ENCODE measurements around the gene PCOLCE2. TPM values are rescaled to one million over a fixed set of nuclear protein-coding genes. Genes with fewer than 3 reads are reported as not detected.
A peak's percentile ranks its signal among the peaks of the same experiment; 100 is the strongest.

The PCOLCE2 gene
- total RNA-seq, 3 donors from 2014 or later = 0.21 to 0.57 (median 0.43) TPM

DNA sequence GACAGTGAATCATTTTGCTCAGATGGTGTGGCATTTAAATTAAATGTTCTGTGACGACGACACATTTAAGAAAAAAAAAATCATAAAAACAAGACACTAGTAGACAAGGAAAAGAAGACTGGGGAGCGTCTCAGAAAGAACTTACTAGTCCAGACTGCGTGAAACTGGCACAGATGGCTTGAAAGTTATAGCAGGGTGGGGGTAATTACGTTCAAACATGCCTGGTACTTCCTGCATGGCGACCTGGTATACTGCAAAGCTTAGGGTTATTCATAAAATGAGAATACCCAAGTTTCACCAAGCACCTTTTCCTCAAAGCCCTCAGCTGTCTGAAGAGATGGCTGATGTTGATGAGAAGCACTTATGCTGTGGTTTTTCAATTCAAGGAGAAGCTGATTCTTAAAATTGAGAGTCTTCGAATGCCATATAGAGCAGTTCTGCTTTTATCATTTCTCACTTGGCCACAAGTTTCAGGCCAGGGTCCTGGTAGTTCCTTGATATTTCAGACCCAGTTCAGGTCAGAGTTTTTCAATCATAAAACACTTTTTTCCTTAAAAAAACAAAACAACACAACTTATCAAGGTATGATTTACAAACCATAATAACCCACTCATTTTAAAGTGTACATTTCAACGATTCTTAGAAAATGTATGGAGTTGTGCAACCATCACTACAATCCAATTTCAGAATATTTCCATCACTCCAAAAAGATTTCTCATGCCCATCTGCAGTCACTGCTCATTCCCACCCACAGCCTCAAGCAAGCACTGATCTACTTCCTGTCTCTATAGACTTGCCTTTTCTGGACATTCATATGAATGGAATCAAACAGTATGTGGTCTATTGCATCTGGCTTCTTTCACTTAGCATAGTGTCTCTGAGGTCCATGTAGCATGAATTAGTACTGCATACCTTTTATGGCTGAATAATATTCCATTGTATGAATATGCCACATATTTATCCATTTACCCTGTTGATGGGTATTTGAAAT lies 24.7 kb downstream of the PCOLCE2 start:
- DNase-seq (no peak), ATAC-seq (no peak)
- Mint-ChIP-seq H3K4me1 (ENCODE audit: low read depth) (peaks cover 4% of the 10 kb centered on the region), H3K36me3 (ENCODE audit: insufficient read depth) (no peaks in the 10 kb centered on the region), H3K9me3 (no peaks in the 10 kb centered on the region), H3K4me3 (no peak overlapping the region), H3K27me3 (ENCODE audit: low read depth) (peaks cover 31% of the 10 kb centered on the region)

DNA sequence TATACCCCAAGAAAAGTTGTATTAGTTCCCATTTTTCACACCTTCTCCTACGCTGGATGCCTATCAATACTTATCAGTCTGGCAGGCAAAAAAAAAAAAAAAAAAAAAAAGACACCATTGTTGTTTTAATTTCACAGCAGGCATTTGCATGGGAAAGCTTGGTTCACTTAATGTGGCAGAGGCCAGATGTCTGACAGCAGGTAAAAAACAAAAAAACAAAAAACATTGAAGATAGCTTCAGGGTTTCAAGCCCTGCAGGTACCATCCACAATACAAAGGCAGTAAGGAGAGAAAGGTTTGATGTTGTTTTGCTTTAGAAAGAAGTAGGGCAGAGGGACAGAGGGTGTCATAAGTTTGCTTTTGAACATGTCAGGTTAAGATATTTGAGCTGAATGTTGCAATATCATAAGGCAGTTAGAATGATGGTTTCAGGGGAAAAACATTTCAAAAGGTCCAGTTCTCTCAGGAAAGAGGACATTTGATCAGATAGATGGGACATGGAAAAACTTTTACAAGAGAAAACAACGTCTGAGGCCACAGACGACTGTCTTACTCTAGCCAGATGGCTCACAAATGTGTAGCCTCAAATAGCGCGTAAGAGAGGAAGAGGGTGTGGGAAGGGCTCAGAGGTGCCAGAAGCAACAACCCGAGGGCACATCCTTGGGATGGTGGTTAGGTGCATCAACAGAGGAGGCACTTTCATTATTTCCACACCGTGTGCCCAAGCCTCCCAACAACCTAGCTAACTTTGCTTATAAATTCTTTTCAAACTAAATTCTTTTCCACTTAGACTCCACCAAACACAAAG lies 25.7 kb downstream of the PCOLCE2 start:
- Mint-ChIP-seq H3K4me3 (no peak overlapping the region), H3K36me3 (ENCODE audit: insufficient read depth) (no peaks in the 10 kb centered on the region), H3K4me1 (ENCODE audit: low read depth) (peaks cover 4% of the 10 kb centered on the region), H3K9me3 (no peaks in the 10 kb centered on the region), H3K27me3 (ENCODE audit: low read depth) (peaks cover 33% of the 10 kb centered on the region)
- peak in 1 of 2 donors; percentile 41 for ATAC-seq
- no peak for DNase-seq

DNA sequence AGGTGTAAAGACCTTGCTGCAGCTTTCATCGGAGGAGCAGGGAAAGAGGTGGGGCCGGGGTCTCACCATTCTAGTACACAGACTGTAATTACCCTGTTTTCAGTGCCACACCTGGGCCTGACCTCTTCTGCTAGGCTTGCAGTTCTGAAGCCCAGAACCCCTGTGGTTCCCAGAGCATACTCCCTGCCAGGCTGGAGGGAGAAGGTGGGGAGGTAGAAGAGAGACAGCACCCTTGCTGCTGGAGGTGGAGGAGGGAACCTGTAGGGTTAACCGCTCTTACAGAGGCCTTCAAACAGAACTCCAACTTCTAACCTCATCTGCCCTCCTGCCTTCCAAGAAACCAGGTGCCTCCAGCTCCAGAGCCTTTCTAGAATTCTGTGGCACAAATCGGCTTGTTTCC lies 27.0 kb downstream of the PCOLCE2 start:
- no peak for ATAC-seq
- DNase-seq = no peak
- H3K4me1 Mint-ChIP-seq (ENCODE audit: low read depth) = peaks cover 4% of the 10 kb centered on the region
- no peak overlapping the region for H3K4me3 Mint-ChIP-seq
- peaks cover 31% of the 10 kb centered on the region for H3K27me3 Mint-ChIP-seq (ENCODE audit: low read depth)
- H3K36me3 Mint-ChIP-seq (ENCODE audit: insufficient read depth) = no peaks in the 10 kb centered on the region
- H3K9me3 Mint-ChIP-seq = no peaks in the 10 kb centered on the region

DNA sequence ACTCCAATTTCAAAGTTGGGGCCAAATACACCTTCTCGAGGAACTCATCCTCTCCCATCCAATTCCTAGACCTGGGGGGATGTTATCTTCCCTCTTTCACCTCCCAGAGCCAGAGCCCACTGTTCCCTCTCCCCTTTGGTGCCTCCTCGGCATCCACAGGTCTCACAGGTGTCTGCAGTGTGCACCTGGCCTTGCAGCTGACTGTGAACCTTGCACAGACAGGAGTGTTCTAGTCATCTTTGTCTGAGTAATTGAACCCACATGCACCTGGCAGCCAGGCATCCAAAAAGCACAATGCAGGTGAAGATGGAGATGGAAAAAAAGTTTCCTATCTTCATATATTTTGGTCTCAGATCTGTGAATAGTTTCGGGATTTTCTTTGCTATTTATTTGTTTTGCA lies 30.8 kb downstream of the PCOLCE2 start:
- Mint-ChIP-seq H3K4me1 (ENCODE audit: low read depth) (peaks cover under 1% of the 10 kb centered on the region), H3K27me3 (ENCODE audit: low read depth) (peaks cover 25% of the 10 kb centered on the region), H3K36me3 (ENCODE audit: insufficient read depth) (no peaks in the 10 kb centered on the region), H3K4me3 (no peak overlapping the region), H3K9me3 (no peaks in the 10 kb centered on the region)
- DNase-seq (no peak), ATAC-seq (no peak)

DNA sequence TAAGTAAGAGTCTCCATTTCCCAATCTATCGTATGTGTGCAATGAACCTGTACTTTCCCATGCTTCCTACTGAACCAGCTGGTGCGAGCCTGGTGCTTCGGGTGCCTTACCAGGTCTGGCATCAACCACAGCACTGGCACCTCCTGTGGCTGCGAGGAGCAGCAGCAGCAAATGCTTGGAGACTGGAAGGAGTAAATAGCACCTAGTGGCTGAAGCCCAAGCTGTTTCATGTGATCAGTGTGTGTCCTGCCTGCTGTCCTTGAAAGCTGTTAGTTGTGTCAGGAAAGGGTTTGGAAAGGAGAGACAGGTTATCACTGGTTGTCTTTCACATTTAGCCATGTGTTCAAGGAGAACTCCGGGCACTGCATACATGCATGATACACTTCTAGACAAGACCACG lies 31.8 kb downstream of the PCOLCE2 start:
- peaks cover 20% of the 10 kb centered on the region for H3K27me3 Mint-ChIP-seq (ENCODE audit: low read depth)
- H3K4me3 Mint-ChIP-seq = no peak overlapping the region
- DNase-seq = no peak
- no peaks in the 10 kb centered on the region for H3K4me1 Mint-ChIP-seq (ENCODE audit: low read depth)
- no peaks in the 10 kb centered on the region for H3K9me3 Mint-ChIP-seq
- H3K36me3 Mint-ChIP-seq (ENCODE audit: insufficient read depth) = no peaks in the 10 kb centered on the region
- no peak for ATAC-seq

DNA sequence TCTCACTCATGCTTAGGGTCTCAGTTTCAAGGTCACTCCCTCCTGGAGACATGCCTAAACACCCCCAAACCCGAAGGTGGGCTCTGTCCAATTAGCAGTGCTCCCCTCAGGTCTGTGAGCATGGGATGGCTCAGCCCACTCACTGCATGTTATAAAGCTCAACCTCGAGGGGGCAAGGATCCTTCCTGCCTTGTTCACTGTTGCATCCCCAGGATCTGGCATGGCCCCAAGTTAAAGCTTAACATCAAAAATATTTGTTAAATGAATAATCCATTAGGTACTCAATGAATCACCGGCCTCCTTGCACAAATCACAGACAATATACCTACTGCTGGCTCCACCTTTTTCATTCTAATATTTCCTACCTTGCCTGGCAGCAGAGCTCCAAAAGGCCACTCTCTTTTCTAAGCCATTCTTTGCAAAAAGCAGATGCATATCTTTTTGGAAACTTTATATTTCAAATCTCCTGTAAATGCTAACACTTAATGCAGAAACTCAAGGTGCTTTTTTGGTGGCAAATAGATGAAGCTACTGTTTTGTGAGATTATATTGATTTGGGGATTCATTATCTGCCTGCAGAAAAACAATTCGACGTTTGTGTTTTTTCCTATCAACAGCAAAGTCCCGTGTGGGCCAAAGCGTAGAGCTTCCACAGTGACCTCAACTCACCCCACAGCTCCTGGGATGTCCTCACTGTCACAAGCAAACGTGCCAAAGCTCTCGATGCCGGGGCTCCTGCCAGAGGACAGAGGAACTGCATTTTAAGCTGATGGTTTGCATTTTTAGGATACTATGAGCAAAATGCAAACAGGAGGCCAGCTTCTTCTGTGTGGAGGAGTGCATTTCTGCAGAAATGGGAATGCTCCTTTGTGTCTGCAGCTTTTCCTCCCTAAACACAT lies 35.4 kb downstream of the PCOLCE2 start:
- DNase-seq (no peak), ATAC-seq (no peak)
- Mint-ChIP-seq H3K36me3 (ENCODE audit: insufficient read depth) (no peaks in the 10 kb centered on the region), H3K4me3 (no peak overlapping the region), H3K4me1 (ENCODE audit: low read depth) (no peaks in the 10 kb centered on the region), H3K27me3 (ENCODE audit: low read depth) (peaks cover 3% of the 10 kb centered on the region), H3K9me3 (no peaks in the 10 kb centered on the region)

DNA sequence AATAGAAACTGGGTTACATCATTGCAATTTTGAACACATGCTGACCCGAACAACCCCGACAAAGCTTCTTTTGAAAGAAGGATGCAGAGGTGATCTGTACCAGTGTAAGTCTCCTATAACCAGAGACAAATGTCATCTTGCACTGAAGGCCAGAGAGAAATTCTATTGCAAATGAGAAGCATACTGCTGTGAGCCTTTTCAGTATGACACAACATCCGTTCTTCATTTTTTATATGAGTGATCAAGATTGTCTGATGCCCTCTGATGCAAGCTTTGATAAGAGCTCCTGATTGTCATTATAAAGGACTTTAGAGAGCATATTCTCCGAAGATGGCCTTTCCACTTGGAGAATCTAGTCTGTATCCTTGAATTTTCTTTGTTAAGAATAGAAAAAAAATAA lies 36.9 kb downstream of the PCOLCE2 start:
- Mint-ChIP-seq H3K36me3 (ENCODE audit: insufficient read depth) (no peaks in the 10 kb centered on the region), H3K9me3 (no peaks in the 10 kb centered on the region), H3K4me3 (no peak overlapping the region), H3K27me3 (ENCODE audit: low read depth) (peaks cover 12% of the 10 kb centered on the region), H3K4me1 (ENCODE audit: low read depth) (no peaks in the 10 kb centered on the region)
- no peak for ATAC-seq
- no peak for DNase-seq

DNA sequence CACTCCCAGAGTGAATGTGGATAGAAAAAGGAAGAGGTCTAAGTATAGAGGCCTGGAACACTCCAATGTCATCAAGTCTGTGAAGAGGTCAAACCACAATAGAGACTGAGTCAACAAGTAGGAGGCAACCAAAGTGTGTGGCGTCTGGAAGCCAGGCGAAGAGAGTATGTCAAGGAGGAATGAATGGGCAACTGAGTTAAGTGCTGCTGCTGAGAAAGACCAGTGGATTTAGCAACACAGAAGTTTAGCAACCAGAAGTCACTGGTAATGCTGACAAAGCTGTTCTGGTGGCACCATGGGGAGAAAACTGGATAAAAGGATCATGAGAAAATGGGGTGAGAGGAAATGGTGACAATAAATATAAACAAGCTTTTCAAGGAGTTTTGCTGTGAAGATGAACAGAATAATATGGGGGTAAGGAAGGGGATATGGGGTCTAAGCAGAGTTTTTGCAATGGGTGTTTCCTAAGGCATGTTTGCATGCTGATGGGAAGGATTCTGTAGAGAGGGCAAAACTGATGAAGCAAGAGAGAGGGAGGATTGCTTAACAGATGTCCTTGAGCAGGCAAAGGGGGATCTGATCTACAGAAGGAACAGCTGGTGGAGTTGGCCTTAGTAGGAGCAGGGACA lies 38.4 kb downstream of the PCOLCE2 start:
- DNase-seq (no peak), ATAC-seq (peak; percentile 46 to 78)
- no peaks in the 10 kb centered on the region for H3K9me3 Mint-ChIP-seq
- no peak overlapping the region for H3K4me3 Mint-ChIP-seq
- H3K27me3 Mint-ChIP-seq (ENCODE audit: low read depth) = peaks cover 12% of the 10 kb centered on the region
- no peaks in the 10 kb centered on the region for H3K4me1 Mint-ChIP-seq (ENCODE audit: low read depth)
- no peaks in the 10 kb centered on the region for H3K36me3 Mint-ChIP-seq (ENCODE audit: insufficient read depth)

DNA sequence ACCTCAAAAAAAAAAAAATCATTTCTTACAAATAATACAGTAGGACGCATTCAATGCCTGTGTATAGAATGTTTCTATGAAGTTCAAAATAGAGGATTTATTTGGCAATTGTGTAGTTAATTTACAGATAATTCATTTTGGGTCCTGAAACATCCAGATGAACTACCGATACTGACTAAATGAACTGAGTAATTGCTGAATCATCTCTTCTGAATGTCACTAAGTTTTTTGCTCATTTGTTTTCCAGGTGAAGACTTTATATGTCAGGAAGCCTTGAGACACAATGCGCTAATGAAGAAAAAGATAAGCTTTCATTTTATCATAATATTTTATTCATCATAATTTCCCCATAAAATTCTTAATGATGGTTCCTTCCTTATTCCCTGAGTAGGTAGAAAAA lies 39.7 kb downstream of the PCOLCE2 start:
- no peaks in the 10 kb centered on the region for H3K9me3 Mint-ChIP-seq
- H3K4me3 Mint-ChIP-seq = no peak overlapping the region
- ATAC-seq (no peak), DNase-seq (no peak)
- peaks cover 14% of the 10 kb centered on the region for H3K27me3 Mint-ChIP-seq (ENCODE audit: low read depth)
- H3K4me1 Mint-ChIP-seq (ENCODE audit: low read depth) = no peaks in the 10 kb centered on the region
- H3K36me3 Mint-ChIP-seq (ENCODE audit: insufficient read depth) = no peaks in the 10 kb centered on the region

DNA sequence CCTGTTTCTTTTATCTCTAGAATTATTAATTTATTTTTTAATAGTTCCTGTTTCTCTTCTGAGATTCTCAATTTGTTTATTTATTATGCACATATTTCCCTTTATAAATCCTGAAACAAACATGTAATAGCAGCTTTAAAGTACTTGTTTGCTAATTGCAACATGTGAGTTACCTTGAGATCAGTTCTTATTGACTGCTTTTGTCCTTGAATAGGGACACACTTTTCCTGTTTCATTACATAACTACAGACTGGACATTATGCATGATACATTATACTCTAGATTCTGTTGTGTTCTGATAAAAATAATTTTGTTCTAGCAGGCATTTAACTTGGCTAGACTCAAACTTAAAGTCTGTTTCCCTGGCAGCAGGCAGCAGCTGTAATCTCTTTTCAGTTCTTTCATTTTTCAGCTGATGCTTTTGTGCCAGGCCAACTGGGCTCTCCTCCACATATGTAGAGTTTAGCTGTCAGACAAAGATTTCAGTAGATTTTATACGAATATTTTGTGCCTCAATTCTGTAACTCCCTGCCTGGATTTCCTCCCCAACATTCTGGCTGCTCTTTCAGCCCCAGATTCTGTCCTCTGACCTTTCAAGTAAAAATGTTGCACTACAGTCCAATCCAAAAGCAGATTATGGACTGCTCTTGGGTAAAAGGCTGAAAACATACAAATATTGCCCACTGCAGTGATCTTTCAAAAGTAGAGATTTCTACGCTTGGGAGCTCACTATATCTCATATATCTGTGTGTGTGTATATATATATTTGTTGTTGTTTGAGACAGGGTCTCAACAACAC lies 41.9 kb downstream of the PCOLCE2 start:
- H3K4me3 Mint-ChIP-seq = no peak overlapping the region
- no peaks in the 10 kb centered on the region for H3K9me3 Mint-ChIP-seq
- DNase-seq = no peak
- peaks cover 14% of the 10 kb centered on the region for H3K27me3 Mint-ChIP-seq (ENCODE audit: low read depth)
- ATAC-seq = no peak
- no peaks in the 10 kb centered on the region for H3K4me1 Mint-ChIP-seq (ENCODE audit: low read depth)
- no peaks in the 10 kb centered on the region for H3K36me3 Mint-ChIP-seq (ENCODE audit: insufficient read depth)

DNA sequence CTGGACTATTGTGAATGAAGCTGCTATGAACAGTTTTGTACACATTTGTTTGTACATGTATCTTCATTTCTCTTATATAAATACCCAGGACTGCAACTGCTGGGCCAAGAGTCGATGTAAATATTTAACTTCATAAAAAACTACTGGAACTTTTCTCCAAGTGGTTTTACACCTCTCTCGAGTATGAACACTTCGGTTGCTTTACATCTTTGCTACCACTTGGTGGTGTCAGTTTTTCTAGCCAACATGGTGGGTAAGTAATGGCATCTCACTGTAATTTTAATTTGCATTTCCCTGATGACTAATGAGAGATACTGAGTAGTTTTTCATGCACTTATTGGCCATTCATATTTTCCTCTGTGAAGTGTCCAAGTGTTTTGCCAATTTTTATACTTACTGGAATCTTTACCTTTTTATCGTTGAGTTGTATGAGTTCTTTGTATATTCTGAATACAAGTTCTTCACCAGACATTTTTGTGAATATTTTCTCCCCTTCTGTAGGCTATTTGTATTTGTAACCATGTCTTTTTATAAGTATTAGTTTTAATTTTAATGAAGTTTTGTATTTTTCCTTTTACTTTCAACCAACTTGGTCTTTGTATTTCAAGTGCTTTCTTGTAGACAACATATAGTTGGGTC lies 44.4 kb downstream of the PCOLCE2 start:
- no peak for DNase-seq
- ATAC-seq = peak; percentile 32 to 53
- H3K4me1 Mint-ChIP-seq (ENCODE audit: low read depth) = no peaks in the 10 kb centered on the region
- no peaks in the 10 kb centered on the region for H3K36me3 Mint-ChIP-seq (ENCODE audit: insufficient read depth)
- H3K27me3 Mint-ChIP-seq (ENCODE audit: low read depth) = peaks cover 16% of the 10 kb centered on the region
- no peaks in the 10 kb centered on the region for H3K9me3 Mint-ChIP-seq
- no peak overlapping the region for H3K4me3 Mint-ChIP-seq

DNA sequence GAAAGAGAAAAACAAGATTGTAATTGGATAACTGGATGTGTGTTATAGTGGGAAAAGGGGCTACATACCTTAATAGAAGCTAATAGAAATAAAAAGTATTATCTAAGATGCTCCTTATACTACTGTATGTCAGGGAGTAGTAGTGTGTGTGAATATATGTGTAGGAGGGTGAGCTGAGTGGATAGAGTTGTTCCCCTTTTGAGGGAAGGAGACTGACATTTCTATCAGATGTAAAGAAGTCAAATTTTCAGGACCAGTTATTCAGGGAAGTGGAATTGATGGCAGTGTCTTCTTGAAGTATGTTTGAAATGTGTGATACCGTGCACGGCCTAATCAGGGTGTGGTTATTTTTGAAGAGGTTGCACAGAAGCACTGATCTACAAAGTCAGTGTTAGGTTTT lies 49.1 kb downstream of the PCOLCE2 start:
- ATAC-seq (no peak), DNase-seq (no peak)
- Mint-ChIP-seq H3K27me3 (ENCODE audit: low read depth) (peaks cover 12% of the 10 kb centered on the region), H3K36me3 (ENCODE audit: insufficient read depth) (no peaks in the 10 kb centered on the region), H3K4me1 (ENCODE audit: low read depth) (no peaks in the 10 kb centered on the region), H3K9me3 (no peaks in the 10 kb centered on the region), H3K4me3 (no peak overlapping the region)

DNA sequence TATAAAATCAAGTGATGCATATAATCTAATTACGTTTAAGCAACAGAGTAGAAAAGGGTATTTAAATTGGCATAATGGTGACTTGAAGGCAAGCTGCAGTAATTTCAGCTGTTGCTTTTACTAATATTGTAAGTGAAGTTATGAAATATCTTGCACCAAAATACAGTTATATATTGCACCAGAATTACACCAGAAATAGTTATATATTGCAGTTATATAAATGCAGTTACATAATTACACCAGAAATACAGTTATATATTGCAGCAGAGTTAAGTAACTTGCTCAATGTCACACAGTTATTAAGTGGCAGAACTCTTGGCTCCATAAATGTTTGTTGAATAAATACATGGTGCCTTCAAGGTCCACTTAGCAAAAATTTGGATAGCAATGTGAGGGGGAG lies 51.4 kb downstream of the PCOLCE2 start:
- H3K4me3 Mint-ChIP-seq = no peak overlapping the region
- no peak for ATAC-seq

More for the DNA sequence above, 51.4 kb downstream of the PCOLCE2 start:
- H3K4me1 Mint-ChIP-seq (ENCODE audit: low read depth) = no peaks in the 10 kb centered on the region
- H3K9me3 Mint-ChIP-seq = no peaks in the 10 kb centered on the region
- H3K36me3 Mint-ChIP-seq (ENCODE audit: insufficient read depth) = no peaks in the 10 kb centered on the region
- DNase-seq = no peak
- peaks cover 12% of the 10 kb centered on the region for H3K27me3 Mint-ChIP-seq (ENCODE audit: low read depth)
